ENCODE results near the gene IGF2BP2. TPM values are rescaled to one million over a fixed set of nuclear protein-coding genes. Genes with fewer than 3 reads are reported as not detected.
A peak's percentile ranks its signal among the peaks of the same experiment; 100 is the strongest.

The IGF2BP2 gene
- total and polyA plus RNA-seq, 2 of the 4 experiments (the other 2 are of a cell fraction) = 23.4 to 88.2 TPM

DNA sequence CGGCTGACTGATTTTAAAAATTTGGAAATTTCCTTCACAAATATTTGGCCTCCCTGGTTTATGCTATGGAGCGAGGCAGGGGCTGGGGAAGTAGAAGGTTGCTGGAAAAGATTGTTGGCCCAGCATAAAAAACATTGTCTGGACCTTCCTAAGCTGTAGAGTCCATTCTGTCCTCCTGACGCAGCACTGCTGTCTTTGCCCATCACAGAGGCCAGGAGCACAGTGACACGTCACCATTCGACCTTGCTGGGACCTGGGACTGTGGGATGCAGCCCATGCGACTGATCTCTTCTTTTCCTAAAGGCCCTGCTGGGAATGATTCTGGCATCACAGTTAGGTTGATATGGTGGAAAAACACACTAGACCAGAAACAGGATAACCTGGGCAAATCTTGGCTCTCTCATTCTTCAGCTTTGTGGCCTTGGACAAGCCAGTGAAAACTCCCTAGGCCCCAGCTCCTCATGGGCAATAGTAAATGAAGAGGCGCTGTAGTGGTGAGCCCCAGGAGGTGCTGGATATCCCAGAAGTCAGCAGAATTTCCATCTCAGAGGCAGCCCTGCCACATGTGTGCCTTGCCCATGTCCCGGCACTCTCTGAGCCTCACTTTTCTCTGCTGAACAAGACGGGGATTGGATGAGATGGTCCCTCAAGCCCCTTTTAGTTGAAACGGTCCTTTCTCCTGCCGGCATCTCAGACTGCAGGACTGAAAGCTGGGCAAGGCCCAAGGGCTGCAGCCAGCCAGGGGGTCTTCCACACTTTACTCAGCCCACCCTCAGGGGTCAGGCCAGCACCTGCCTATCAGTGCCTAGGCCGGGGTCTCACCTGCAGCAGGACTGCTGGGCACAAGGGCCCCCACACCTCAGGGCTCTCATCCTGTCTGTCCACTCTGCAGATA lies 169.2 kb downstream of the IGF2BP2 start:
- peak overlapping the region; percentile 93 for H2AK5ac ChIP-seq (ENCODE audit: low read depth, low read length)
- 0 out of 2 replicates have a peak overlapping the region, but pooled peaks have one; percentile 22 for H2BK20ac ChIP-seq (ENCODE audit: low read depth, low read length)
- H3K9me1 ChIP-seq (ENCODE audit: insufficient read depth, low read length) = peaks cover 39% of the 10 kb centered on the region
- no TSS peak for BruUV-seq (replicated peaks)
- ChIA-PET CTCF (interaction anchor here (0.8 to 1.4 kb wide), 3 partner anchors 26 to 288 kb away, joined by 3 read pairs; partner anchors contain the start of gene SENP2), POLR2A (ENCODE audit: unreplicated experiment) (interaction anchor here (0.7 kb wide), 1 partner anchor 168 kb away, joined by 3 read pairs; no protein-coding TSS in a partner anchor)
- H4K5ac ChIP-seq (ENCODE audit: low read depth, low read length) = no peak overlapping the region
- peak overlapping the region; percentile 11; the same call in 1 of the 2 replicates for H3K4ac ChIP-seq (ENCODE audit: low read depth, low read length)
- H4K8ac ChIP-seq (ENCODE audit: low read depth in 2 of 2, low read length in 2 of 2) = 0 out of 4 replicates have a peak overlapping the region, but pooled peaks of 1 of the 2 experiments have one; percentile 38
- 0 out of 3 replicates have a peak overlapping the region, but pooled peaks have one; percentile 8 for H2BK15ac ChIP-seq (ENCODE audit: low read depth, low read length)
- dilution Hi-C loops (cut with HindIII; ENCODE audit: low sequenced_read_pairs, unreplicated experiment) = no loop called here
- H3K14ac ChIP-seq (replicated peaks; ENCODE audit: low read depth, low read length) = peak overlapping the region; percentile 31
- no peak overlapping the region for H2BK120ac ChIP-seq (ENCODE audit: low read depth, low read length)
- intact Hi-C loops (cut with micrococcal nuclease) = no loop called here
- H4K20me1 ChIP-seq (ENCODE audit: insufficient read depth, low read length) = peaks cover 67% of the 10 kb centered on the region
- H2AK9ac ChIP-seq (replicated peaks; ENCODE audit: low read depth, low read length, poor library complexity) = peak overlapping the region; percentile 47
- H3K27me3 ChIP-seq (ENCODE audit: control insufficient read depth, insufficient read depth, low read length) = no peaks in the 10 kb centered on the region
- peak overlapping the region; percentile 24; the same call in 1 of the 2 replicates for H4K91ac ChIP-seq (ENCODE audit: insufficient read depth, low read depth, low read length)
- H3K4me3 ChIP-seq (ENCODE audit: insufficient read depth, low read depth, low read length) = no peak overlapping the region
- H3K4me1 ChIP-seq (ENCODE audit: control insufficient read depth, insufficient read depth, low read length) = peaks cover 31% of the 10 kb centered on the region
- in situ Hi-C loops (cut with MboI; ENCODE audit: low sequenced_read_pairs) = loop anchor here (25.0 kb wide), 2 partner anchors 257 to 607 kb away; no protein-coding TSS in a partner anchor
- no CpG with 5 or more reads among the region's 12 CpGs for WGBS, 2 experiments (ENCODE audit: extremely low coverage in 2 of 2, insufficient read length in 1 of 2)
- 0 out of 2 replicates have a peak overlapping the region, but pooled peaks have one; percentile 12 for H3K9ac ChIP-seq (ENCODE audit: low read depth, low read length)
- H3K79me1 ChIP-seq (ENCODE audit: low read depth in 1 of 2, low read length in 2 of 2) = peaks cover 36 to 76% of the 10 kb centered on the region in 2 experiments
- no peak overlapping the region; the same call in 1 of the 2 replicates for H3K56ac ChIP-seq (ENCODE audit: extremely low read depth, insufficient read depth, low read length)
- H2BK5ac ChIP-seq (ENCODE audit: low read depth, low read length, poor library complexity, severe bottlenecking) = peak overlapping the region; percentile 60
- peak overlapping the region; percentile 12 for H3K18ac ChIP-seq (ENCODE audit: low read depth, low read length)
- H3K4me2 ChIP-seq (ENCODE audit: low read depth, low read length) = 0 out of 2 replicates have a peak overlapping the region, but pooled peaks have one; percentile 8
- H3K27ac ChIP-seq (ENCODE audit: insufficient read depth, low read length) = peak overlapping the region; percentile 52
- H2AFZ ChIP-seq (replicated peaks; ENCODE audit: low read length, poor library complexity) = peak overlapping the region; percentile 35
- ATAC-seq (ENCODE audit: low read depth) (no peak), DNase-seq (no peak)
- H3K9me3 ChIP-seq (ENCODE audit: control insufficient read depth, insufficient read depth, low read length) = no peaks in the 10 kb centered on the region
- H3K23ac ChIP-seq (ENCODE audit: low read depth, low read length) = peak overlapping the region; percentile 26; the same call in 1 of the 2 replicates
- H3K36me3 ChIP-seq (ENCODE audit: control insufficient read depth, insufficient read depth, low read length) = peaks cover 59% of the 10 kb centered on the region
- TF ChIP-seq MAZ (IDR thresholded peaks at IDR 0.05; ENCODE audit: borderline replicate concordance, low read depth, low read length) (no peak), FOS (IDR thresholded peaks at IDR 0.05; ENCODE audit: low read depth, low read length) (no peak), CHD1 (IDR thresholded peaks at IDR 0.05; ENCODE audit: low read depth, low read length) (no peak), CEBPB (IDR thresholded peaks at IDR 0.05; ENCODE audit: low read depth, low read length) (no peak), SMC3 (IDR thresholded peaks at IDR 0.05; ENCODE audit: low read depth, low read length) (no peak), RAD21 (IDR thresholded peaks at IDR 0.05; ENCODE audit: low read length) (no peak), BHLHE40 (IDR thresholded peaks at IDR 0.05; ENCODE audit: low read depth, low read length) (no peak), MXI1 (IDR thresholded peaks at IDR 0.05; ENCODE audit: borderline replicate concordance, low read depth, low read length) (no peak), RFX5 (IDR thresholded peaks at IDR 0.05; ENCODE audit: low read depth, low read length) (no peak), NFE2L2 (IDR thresholded peaks at IDR 0.05; ENCODE audit: low read depth, low read length) (no peak), RCOR1 (IDR thresholded peaks at IDR 0.05; ENCODE audit: insufficient replicate concordance, low read length) (no peak), POLR2A (IDR thresholded peaks at IDR 0.05; ENCODE audit: low read depth, low read length) (no peak), CTCF (conservative IDR thresholded peaks at IDR 0.05; ENCODE audit: low read depth, low read length) (no peak)
- TF ChIP-seq, protein P1, sequence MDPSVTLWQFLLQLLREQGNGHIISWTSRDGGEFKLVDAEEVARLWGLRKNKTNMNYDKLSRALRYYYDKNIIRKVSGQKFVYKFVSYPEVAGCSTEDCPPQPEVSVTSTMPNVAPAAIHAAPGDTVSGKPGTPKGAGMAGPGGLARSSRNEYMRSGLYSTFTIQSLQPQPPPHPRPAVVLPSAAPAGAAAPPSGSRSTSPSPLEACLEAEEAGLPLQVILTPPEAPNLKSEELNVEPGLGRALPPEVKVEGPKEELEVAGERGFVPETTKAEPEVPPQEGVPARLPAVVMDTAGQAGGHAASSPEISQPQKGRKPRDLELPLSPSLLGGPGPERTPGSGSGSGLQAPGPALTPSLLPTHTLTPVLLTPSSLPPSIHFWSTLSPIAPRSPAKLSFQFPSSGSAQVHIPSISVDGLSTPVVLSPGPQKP (IDR thresholded peaks at IDR 0.05; ENCODE audit: borderline replicate concordance, low read depth, low read length) = no peak
